HepG2 (cell line): ENCODE data around the gene EIF2S2. TPM values are rescaled to one million over a fixed set of nuclear protein-coding genes. Genes with fewer than 3 reads are reported as not detected.
A peak's percentile ranks its signal among the peaks of the same experiment; 100 is the strongest.

Source experiments
- CBX5 ChIP-seq: sonication (generic); formaldehyde crosslinking; IDR thresholded peaks from 2 replicates; pipeline ENCODE4 v1.4.0; 2020; ENCODE audit warnings: missing genetic modification reagents, borderline replicate concordance
- CEBPG ChIP-seq: IDR thresholded peaks from 2 replicates; pipeline ENCODE4 v1.6.1; 2016
- GATAD2A ChIP-seq: IDR thresholded peaks from 2 replicates; pipeline ENCODE4 v1.6.1; 2016
- HMG20B ChIP-seq: conservative IDR thresholded peaks from 2 replicates; pipeline ENCODE4 v1.6.1; 2016; ENCODE audit warnings: missing genetic modification reagents, missing compliant biosample characterization
- HNF1B ChIP-seq: sonication (generic); formaldehyde crosslinking; IDR thresholded peaks from 2 replicates; pipeline ENCODE4 v1.5.1; 2020; ENCODE audit warnings: mild to moderate bottlenecking, moderate library complexity, missing genetic modification reagents
- HOXA3 ChIP-seq: sonication (generic); formaldehyde crosslinking; IDR thresholded peaks from 2 replicates; pipeline ENCODE4 v1.5.0; 2020; ENCODE audit warnings: missing genetic modification reagents
- NR2F6 ChIP-seq, 2 experiments: IDR thresholded peaks; 2 replicates each; pipeline ENCODE4 v1.6.1; 2016; ENCODE audit warnings: antibody characterized with exemption in 1 of 2, mild to moderate bottlenecking in 1 of 2
- ZMYM4 ChIP-seq: sonication (generic); formaldehyde crosslinking; IDR thresholded peaks from 2 replicates; pipeline ENCODE4 v1.8.1; 2023; ENCODE audit warnings: mild to moderate bottlenecking, missing genetic modification reagents
- ZNF792 ChIP-seq: IDR thresholded peaks from 2 replicates; pipeline ENCODE4 v1.6.1; 2016
- polyA plus RNA-seq, 8 experiments: library from polyadenylated mRNA; depleted of rRNA in 3 of 8; stranded (reverse) in 7 of 8; unstranded in 1 of 8; fragments of >200 nt; fragmentation: Illumina TruSeq in 4 of 8; extraction: Trizol in 4 of 8; gene quantifications; 2 replicates each; pipeline versions ENCODE4 v1.2.1 to v1.2.3, GENCODE V29; 2011 to 2016; ENCODE audit warnings: low read depth in 4 of 8, missing spikeins in 1 of 8, mixed read lengths in 1 of 8; ENCODE audit not compliant: insufficient read depth in 1 of 8
- total RNA-seq, 5 experiments: library from RNA; depleted of rRNA; stranded (reverse); fragments of >200 nt; fragmentation: Illumina TruSeq; extraction: Trizol; gene quantifications; 2 replicates each; pipeline ENCODE4 v1.2.3, GENCODE V29; 2016; ENCODE audit warnings: low read depth in 1 of 5
- TF ChIP-seq, protein P1 (sequence below): sonication (generic); formaldehyde crosslinking; conservative IDR thresholded peaks from 2 replicates; pipeline ENCODE4 v1.4.0; 2020; ENCODE audit warnings: mild to moderate bottlenecking, missing genetic modification reagents, moderate library complexity

Gene EIF2S2
- total and polyA plus RNA-seq, 2 of the 13 experiments (the other 11 are each of a cell fraction or from before 2014, with no cell fraction given): 126 to 213 TPM

GRCh38 chr20:34135525-34136275 lies 23.7 kb upstream of the EIF2S2 start (continued):
- TF ChIP-seq, protein P1, sequence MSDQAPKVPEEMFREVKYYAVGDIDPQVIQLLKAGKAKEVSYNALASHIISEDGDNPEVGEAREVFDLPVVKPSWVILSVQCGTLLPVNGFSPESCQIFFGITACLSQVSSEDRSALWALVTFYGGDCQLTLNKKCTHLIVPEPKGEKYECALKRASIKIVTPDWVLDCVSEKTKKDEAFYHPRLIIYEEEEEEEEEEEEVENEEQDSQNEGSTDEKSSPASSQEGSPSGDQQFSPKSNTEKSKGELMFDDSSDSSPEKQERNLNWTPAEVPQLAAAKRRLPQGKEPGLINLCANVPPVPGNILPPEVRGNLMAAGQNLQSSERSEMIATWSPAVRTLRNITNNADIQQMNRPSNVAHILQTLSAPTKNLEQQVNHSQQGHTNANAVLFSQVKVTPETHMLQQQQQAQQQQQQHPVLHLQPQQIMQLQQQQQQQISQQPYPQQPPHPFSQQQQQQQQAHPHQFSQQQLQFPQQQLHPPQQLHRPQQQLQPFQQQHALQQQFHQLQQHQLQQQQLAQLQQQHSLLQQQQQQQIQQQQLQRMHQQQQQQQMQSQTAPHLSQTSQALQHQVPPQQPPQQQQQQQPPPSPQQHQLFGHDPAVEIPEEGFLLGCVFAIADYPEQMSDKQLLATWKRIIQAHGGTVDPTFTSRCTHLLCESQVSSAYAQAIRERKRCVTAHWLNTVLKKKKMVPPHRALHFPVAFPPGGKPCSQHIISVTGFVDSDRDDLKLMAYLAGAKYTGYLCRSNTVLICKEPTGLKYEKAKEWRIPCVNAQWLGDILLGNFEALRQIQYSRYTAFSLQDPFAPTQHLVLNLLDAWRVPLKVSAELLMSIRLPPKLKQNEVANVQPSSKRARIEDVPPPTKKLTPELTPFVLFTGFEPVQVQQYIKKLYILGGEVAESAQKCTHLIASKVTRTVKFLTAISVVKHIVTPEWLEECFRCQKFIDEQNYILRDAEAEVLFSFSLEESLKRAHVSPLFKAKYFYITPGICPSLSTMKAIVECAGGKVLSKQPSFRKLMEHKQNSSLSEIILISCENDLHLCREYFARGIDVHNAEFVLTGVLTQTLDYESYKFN (CRISPR knock-in tag): peak; percentile 72
- TF ChIP-seq ZMYM4 (CRISPR knock-in tag) (peak; percentile 76), GATAD2A (CRISPR knock-in tag) (peak; percentile 69; the same call in 1 of the 2 replicates), ZNF792 (CRISPR knock-in tag) (peak; percentile 46; the same call in 1 of the 2 replicates), CBX5 (CRISPR knock-in tag) (0 out of 2 replicates have a peak, but pooled peaks have one; percentile 26), HMG20B (0 out of 2 replicates have a peak, but pooled peaks have one; percentile 21), CEBPG (CRISPR knock-in tag) (peak; percentile 43; the same call in 1 of the 2 replicates), HOXA3 (peak; percentile 36; the same call in 1 of the 2 replicates), NR2F6 (IDR thresholded peaks at IDR 0.05) (0 out of 2 replicates have a peak, but pooled peaks have one; percentile 24), NR2F6 (CRISPR knock-in tag; IDR thresholded peaks at IDR 0.05) (peak; percentile 31; the same call in 1 of the 2 replicates), HNF1B (CRISPR knock-in tag) (peak; percentile 57; the same call in 1 of the 2 replicates)
